GM21619 (cell line): ENCODE measurements around the gene GALNT6.
"Not testable (repeated sequence)": the region's sequence is repeated elsewhere in the genome, so short reads cannot be mapped to it uniquely, and the experiment has no call there.

Experiments used
- ATAC-seq: cut with Tn5 transposase; IDR thresholded peaks from one replicate; pipeline ENCODE4 v1.9.1; 2021; ENCODE audit not compliant: unreplicated experiment

The GALNT6 gene

GRCh38 chr12:51359851-51360250 is 31.4 kb downstream of the GALNT6 start:
- no peak for ATAC-seq

- ATAC-seq: no peak
These were observed 32.7 kb downstream of the GALNT6 start for GRCh38 chr12:51358496-51358895.

- no peak for ATAC-seq
These were observed 33.7 kb downstream of the GALNT6 start for GRCh38 chr12:51357374-51358047.

GRCh38 chr12:51351913-51352532 is 39.2 kb downstream of the GALNT6 start:
- ATAC-seq: no peak

GRCh38 chr12:51349026-51349425 is 42.2 kb downstream of the GALNT6 start:
- ATAC-seq: no peak

- no peak for ATAC-seq
These were observed 43.1 kb downstream of the GALNT6 start for GRCh38 chr12:51348116-51348515.

GRCh38 chr12:51346581-51346980 is 44.6 kb downstream of the GALNT6 start, which contains the start of gene CELA1:
CELA1 (minus strand) TSS chr12:51346679; CDS start chr12:51346638, 41 bp downstream.
- no peak for ATAC-seq

- ATAC-seq: no peak
These were observed 45.5 kb downstream of the GALNT6 start for GRCh38 chr12:51345681-51346080.

GRCh38 chr12:51343201-51343600 is 48.0 kb downstream of the GALNT6 start:
- ATAC-seq: no peak

- no peak for ATAC-seq
These were observed 48.8 kb downstream of the GALNT6 start for GRCh38 chr12:51342416-51342815.

- no peak for ATAC-seq
These were observed 49.8 kb downstream of the GALNT6 start for GRCh38 chr12:51341251-51342007.

- no peak for ATAC-seq
These were observed 51.5 kb downstream of the GALNT6 start for GRCh38 chr12:51339750-51340149.

GRCh38 chr12:51337336-51337735 is 53.9 kb downstream of the GALNT6 start:
- not testable (repeated sequence) for ATAC-seq

GRCh38 chr12:51335931-51336330 is 55.3 kb downstream of the GALNT6 start:
- ATAC-seq: no peak

GRCh38 chr12:51334764-51335163 is 56.4 kb downstream of the GALNT6 start:
- no peak for ATAC-seq

- no peak for ATAC-seq
These were observed 57.7 kb downstream of the GALNT6 start for GRCh38 chr12:51333536-51333935.

- no peak for ATAC-seq
These were observed 61.0 kb downstream of the GALNT6 start for GRCh38 chr12:51330186-51330585.

GRCh38 chr12:51329742-51330141 is 61.5 kb downstream of the GALNT6 start:
- no peak for ATAC-seq

GRCh38 chr12:51328587-51328986 is 62.6 kb downstream of the GALNT6 start:
- ATAC-seq: no peak

GRCh38 chr12:51326698-51327439 is 64.3 kb downstream of the GALNT6 start:
- no peak for ATAC-seq

- no peak for ATAC-seq
These were observed 66.3 kb downstream of the GALNT6 start for GRCh38 chr12:51324953-51325352.
